Measurements from ENCODE around the gene NXF3.
"Not testable (repeated sequence)": the region's sequence is repeated elsewhere in the genome, so short reads cannot be mapped to it uniquely, and the experiment has no call there.

NXF3 gene

GRCh38 chrX:103092942-103093341 lies at the start of gene NXF3:
TSS of gene NXF3 (minus strand) at chrX:103093143. CDS start at chrX:103093023, 120 bp downstream.
- DNase-seq: no peak

- not testable (repeated sequence) for DNase-seq
Observed at GRCh38 chrX:103136528-103136927, 43.6 kb upstream of the NXF3 start.

GRCh38 chrX:103124284-103124683 lies 31.3 kb upstream of the NXF3 start:
- DNase-seq: no peak

GRCh38 chrX:103120748-103121147 lies 27.8 kb upstream of the NXF3 start:
- no peak for DNase-seq

GRCh38 chrX:103116970-103117369 lies 24.0 kb upstream of the NXF3 start:
- DNase-seq: not testable (repeated sequence)

GRCh38 chrX:103109497-103109896 lies 16.6 kb upstream of the NXF3 start:
- DNase-seq: not testable (repeated sequence)

GRCh38 chrX:103107836-103108235 lies 14.9 kb upstream of the NXF3 start:
- no peak for DNase-seq

GRCh38 chrX:103107227-103107737 lies 14.3 kb upstream of the NXF3 start:
- not testable (repeated sequence) for DNase-seq

- not testable (repeated sequence) for DNase-seq
Observed at GRCh38 chrX:103104370-103104769, 11.4 kb upstream of the NXF3 start.

- DNase-seq: not testable (repeated sequence)
Observed at GRCh38 chrX:103103866-103104265, 10.9 kb upstream of the NXF3 start.

GRCh38 chrX:103101299-103102042 lies 8.5 kb upstream of the NXF3 start:
- DNase-seq: no peak

- DNase-seq: no peak
Observed at GRCh38 chrX:103100484-103100883, 7.5 kb upstream of the NXF3 start.

- no peak for DNase-seq
Observed at GRCh38 chrX:103099691-103100090, 6.7 kb upstream of the NXF3 start.

GRCh38 chrX:103098488-103098887 lies 5.5 kb upstream of the NXF3 start:
- DNase-seq: no peak

GRCh38 chrX:103081051-103081450 lies 11.9 kb downstream of the NXF3 start:
- no peak for DNase-seq

GRCh38 chrX:103073467-103073866 lies 19.5 kb downstream of the NXF3 start:
- no peak for DNase-seq

GRCh38 chrX:103066606-103067005 lies 26.3 kb downstream of the NXF3 start:
- DNase-seq: no peak

- DNase-seq: peak; percentile 92
Observed at GRCh38 chrX:103063918-103064434, 29.0 kb downstream of the NXF3 start, which contains the start of gene BEX1. TSS of gene BEX1 (minus strand) at chrX:103064171. CDS start at chrX:103063274, 897 bp downstream.

GRCh38 chrX:103063191-103063845 lies 29.6 kb downstream of the NXF3 start:
- peak; percentile 76 for DNase-seq

- no peak for DNase-seq
Observed at GRCh38 chrX:103061486-103061885, 31.5 kb downstream of the NXF3 start.

GRCh38 chrX:103056902-103057301 lies 36.0 kb downstream of the NXF3 start:
- no peak for DNase-seq

GRCh38 chrX:103052625-103053024 lies 40.3 kb downstream of the NXF3 start:
- no peak for DNase-seq

GRCh38 chrX:103051260-103051789 lies 41.6 kb downstream of the NXF3 start:
- DNase-seq: no peak

- DNase-seq: not testable (repeated sequence)
Observed at GRCh38 chrX:103033371-103033770, 59.6 kb downstream of the NXF3 start.
